Loucy (cell line): ENCODE measurements around the gene ITM2B.

Source experiments
- EZH2phosphoT487 ChIP-seq: fragments of 200-600 bp; IDR thresholded peaks from 2 replicates; pipeline ENCODE4 v1.6.1; 2018; ENCODE audit warnings: antibody characterized with exemption, mild to moderate bottlenecking, moderate library complexity, borderline replicate concordance
- TF ChIP-seq, protein P1 (sequence below): fragments of 200-600 bp; sonication (generic); conservative IDR thresholded peaks from 2 replicates; pipeline ENCODE4 v1.5.1; 2014; ENCODE audit warnings: mild to moderate bottlenecking, antibody characterized with exemption, low read length

DNA sequence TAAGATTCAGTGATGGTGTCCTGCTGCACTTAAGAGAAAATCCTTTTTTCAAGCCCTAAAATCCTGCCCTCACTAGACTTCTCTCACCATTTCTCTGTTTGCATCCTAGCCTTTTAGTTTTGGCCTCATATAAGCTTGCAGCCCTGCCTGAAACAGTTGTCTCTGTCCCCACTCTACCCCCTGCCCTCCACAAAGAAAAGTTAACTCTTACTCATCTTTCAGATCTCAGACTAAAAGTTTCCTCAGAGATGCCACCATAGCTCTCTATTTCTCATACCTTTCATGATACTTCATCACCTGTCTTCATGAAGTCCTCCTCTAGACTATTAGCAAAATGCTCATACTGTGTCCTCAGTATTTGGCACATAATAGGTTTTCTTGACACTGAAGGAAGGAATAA, 33.1 kb downstream of the ITM2B start:
- TF ChIP-seq, protein P1, sequence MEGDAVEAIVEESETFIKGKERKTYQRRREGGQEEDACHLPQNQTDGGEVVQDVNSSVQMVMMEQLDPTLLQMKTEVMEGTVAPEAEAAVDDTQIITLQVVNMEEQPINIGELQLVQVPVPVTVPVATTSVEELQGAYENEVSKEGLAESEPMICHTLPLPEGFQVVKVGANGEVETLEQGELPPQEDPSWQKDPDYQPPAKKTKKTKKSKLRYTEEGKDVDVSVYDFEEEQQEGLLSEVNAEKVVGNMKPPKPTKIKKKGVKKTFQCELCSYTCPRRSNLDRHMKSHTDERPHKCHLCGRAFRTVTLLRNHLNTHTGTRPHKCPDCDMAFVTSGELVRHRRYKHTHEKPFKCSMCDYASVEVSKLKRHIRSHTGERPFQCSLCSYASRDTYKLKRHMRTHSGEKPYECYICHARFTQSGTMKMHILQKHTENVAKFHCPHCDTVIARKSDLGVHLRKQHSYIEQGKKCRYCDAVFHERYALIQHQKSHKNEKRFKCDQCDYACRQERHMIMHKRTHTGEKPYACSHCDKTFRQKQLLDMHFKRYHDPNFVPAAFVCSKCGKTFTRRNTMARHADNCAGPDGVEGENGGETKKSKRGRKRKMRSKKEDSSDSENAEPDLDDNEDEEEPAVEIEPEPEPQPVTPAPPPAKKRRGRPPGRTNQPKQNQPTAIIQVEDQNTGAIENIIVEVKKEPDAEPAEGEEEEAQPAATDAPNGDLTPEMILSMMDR = no peak
- TF ChIP-seq EZH2phosphoT487 = no peak
